GM19438 (cell line): ENCODE results near the gene ILK.

ENCODE experiments used
- ATAC-seq: cut with Tn5 transposase; IDR thresholded peaks from one replicate; pipeline ENCODE4 v1.9.1; 2021; ENCODE audit warnings: low read depth; ENCODE audit not compliant: unreplicated experiment

Gene ILK

DNA sequence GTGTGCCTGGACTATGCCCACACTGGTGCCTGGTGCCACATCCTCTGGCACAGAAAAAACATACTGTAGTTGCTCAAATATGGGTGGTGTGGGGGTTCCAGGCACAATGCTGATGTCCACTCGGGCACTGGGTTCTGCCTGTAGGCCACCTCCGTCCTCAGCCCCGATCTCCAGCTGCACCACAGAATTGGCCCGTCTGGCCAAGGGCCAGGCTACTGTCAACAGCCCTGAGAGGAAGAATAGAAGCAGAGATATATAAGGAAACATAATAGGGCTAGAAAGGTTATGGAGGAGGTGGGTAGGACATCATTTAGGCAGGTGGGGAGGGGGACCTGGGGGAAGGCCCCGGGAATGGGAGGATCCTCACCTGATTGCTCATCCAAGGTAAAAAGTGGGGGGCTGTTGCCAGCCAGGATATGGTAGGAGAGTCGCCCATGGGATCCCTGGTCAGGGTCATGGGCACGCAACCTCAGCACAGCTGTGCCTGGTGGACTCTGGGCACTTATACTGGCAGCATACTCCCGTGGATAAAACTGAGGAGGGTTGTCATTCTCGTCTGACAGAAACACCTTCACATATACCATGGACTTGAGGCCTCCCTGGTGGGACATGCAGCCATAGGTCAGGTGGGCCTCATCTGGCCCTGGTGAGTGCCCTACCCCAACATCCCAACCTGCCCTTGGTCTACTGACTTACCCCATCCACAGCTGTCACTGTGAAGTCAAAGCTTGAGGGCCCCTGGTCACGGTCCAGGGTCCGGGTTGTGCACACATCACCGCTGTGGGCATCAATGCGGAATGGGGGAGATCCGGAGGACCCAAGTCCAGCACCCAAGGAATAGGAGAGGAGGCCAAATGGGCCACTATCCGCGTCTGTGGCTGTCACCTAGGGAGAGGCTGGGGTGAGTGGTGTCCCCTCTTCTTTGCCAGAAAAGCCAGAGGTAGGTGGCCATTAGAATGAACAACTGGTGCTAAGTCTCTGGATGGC, 30.1 kb downstream of the ILK start:
- ATAC-seq: no peak

DNA sequence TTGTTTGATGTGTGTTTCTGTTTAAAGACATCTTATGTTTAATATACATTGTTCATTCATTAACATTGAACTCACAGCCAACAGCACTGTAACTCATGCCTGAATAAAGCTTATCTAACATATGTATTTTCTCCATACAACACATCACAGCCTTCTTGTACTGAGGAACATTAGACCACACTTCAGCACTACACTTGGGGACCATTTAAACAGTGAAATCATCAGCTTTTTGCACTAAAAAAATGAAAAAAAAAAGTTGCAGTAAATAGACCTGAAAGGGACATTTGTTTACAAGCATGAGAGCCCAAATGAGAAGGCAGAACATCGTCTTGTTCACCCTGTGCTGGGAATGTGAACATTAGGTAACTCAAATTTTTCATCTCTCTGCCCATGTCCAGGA, 31.0 kb downstream of the ILK start:
- no peak for ATAC-seq

DNA sequence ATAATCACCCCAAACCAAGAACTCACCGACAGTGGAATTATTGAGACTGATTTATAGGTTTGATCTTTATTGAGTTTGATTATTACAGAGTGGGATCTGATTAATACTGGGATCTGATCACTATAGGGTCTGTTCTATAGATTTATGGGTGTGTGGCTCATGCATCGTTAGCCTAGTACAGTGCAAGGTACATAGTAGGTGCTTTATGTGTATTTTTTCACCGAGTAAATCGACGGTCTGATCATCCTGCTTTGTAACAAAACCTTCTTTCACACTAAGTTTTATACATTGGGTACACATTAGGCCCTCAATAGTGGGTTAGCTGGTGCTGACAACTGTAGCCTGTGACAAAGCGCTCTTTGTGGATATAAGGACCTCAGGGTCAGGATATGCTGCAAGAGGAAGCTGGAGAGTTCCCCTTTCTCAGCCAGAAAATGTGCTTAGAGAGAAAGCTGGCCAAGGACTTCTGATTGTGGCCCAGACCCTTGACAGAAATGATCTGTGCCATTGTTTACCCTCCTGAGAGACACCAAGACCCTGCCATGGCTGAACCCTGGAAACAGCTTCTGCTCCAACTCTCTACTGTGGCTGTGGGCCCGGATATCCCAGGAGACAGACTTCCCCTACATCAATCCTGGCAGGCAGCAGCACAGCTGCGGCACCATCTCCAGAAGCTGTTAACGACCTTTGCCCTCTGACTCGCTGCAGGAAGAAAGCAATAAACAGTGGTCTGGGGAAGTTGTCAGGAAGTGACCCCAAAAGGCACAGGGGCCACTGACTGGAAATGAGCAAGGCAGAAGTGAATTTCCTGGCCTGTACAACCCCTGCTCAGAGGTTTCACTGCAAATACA, 31.7 kb downstream of the ILK start:
- no peak for ATAC-seq

DNA sequence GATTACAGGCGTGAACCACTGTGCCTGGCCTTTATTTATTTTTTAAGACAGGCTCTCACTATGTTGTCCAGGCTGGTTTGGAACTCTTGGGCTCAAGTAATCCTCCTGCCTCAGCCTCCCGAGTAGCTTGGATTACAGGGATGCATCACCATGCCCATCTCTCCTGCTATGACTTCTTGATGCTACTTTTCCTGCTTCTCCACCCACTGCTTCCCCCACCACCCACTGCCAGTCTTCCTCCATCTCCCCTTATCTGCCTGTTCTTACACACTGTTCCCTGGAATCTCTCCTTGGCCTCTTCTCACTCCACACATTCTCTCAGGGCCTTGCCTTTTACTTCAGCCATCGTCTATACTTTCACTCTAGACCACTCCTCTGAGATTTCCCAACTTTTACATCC, 32.9 kb downstream of the ILK start:
- no peak for ATAC-seq

DNA sequence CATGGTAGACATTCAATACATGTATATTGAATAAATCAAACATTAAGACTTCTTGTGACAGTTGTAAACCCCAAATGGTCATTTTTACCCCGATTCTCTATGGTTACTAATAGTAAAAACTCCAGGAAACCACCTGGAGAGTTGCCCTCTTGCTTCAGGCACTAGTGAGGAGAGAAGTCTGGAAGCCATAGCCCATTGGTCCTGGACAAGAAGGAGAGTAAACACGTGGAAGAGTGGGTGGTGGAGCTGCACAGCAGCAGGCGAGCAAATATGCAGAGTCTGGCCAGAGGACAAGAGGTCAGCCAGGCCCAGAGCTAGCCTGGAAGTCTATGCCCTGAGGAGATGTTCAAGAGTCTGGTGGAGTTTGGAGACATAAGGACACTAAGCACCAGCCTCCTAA, 34.3 kb downstream of the ILK start:
- ATAC-seq: no peak

DNA sequence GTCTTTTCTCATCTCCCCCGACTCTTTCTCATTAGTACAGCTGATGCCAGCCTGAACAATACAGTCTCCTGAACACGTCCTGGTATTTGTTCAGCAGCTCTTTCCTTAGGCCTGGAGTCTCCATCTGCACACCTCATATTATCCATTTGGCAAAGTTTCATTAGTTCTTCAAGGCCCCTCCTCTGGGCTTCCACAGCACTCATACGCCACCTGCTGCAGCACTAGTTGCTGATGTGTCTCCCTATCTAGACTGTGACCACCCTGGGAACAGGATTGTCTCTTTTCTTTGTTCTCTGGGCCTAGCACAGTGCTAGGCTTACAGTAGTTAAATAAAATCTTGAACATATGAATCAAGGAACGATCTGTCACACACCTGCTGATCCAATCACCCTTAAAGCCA, 34.9 kb downstream of the ILK start:
- no peak for ATAC-seq

DNA sequence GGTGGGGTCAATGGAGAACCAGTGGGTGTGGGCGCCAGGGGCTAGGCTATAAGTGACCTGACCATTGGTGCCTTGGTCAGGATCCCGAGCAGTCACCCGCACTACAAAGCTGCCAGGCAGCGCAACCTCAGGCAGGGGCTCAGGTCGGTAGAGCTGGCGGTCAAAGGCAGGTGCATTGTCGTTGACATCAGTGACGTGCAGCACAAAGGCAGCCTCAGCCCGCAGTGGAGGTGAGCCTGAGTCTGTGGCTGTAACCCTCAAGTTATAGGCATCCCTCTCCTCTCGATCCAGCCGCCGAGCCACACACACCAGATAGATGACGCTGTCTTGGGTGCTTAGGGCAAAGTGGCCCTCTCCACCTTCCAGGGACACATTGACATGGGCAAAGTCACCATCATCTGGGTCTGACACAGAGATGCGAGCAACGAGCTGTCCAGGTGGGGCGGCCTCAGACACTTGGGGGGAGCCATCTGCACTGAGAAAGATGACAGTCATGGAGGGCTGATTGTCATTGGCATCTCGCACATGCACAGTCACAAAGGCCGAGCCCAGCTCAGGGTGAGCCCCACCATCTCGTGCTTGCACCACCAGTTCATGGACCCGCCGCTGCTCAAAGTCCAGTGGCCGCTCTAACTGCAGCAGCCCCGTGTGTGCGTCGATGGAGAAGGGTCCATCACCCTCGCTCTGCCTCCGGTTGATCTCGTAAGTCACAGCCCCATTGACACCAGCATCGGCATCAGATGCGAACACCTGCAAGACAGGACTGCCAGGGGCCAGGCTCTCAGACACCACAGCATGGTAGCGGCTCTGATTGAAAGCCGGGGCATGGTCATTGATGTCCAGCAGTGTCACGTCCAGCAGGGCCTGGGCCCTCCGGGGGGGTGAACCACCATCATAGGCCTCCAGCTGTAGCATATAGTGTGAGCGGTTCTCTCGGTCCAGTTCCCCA, 36.7 kb downstream of the ILK start:
- no peak for ATAC-seq

DNA sequence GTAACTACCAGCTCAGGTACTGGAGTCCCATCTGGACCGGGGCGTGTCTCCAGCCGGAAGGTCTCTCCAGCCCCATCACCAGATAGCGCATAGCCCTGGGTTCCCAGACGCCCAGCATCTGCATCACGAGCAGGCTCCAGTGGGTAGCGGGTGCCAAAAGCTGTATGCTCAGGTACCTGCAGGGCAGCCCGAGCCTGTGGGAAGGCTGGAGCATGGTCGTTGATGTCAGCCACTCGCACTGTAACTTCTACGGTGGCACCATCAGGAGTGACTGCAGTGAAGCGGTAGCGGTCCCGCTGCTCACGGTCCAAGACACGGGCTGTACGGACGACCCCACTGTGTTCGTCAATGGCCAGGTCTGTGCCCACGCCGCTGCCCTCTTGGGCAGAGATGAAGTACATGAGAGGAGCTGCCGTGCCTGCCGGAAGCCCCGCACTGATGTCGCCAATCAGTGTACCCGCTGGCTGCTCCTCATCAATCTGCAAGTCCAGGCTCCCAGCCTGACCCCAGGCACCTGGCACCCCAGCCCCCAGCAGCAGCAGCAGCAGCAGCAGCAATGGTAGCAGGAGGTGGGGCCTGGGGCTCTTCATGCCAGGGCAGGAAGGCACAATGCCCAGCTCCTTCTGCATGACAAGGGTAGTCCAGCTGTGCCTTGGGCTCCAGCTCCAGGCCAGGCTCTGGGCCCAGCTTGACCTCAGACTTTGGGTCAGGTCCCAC, 37.6 kb downstream of the ILK start:
- no peak for ATAC-seq

DNA sequence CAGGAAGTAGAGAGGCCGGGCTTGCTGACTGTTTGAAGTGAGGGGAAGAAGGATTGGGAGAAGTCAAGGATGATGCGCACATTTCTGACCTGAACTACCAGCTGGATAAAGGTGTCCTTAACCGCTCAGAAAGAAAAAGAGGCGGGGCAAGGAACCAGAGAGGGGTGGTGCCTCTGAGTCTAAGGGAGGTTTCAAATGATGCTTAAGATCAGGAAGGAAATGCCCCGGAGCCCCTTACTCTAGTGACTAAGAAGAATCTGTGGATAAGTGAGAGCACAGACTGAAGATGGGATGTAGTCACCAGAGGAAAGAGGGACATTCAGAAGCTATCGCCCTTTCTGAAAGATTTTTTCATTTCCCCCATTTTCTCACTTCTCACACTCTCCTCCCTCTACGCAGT, 39.4 kb downstream of the ILK start:
- no peak for ATAC-seq

DNA sequence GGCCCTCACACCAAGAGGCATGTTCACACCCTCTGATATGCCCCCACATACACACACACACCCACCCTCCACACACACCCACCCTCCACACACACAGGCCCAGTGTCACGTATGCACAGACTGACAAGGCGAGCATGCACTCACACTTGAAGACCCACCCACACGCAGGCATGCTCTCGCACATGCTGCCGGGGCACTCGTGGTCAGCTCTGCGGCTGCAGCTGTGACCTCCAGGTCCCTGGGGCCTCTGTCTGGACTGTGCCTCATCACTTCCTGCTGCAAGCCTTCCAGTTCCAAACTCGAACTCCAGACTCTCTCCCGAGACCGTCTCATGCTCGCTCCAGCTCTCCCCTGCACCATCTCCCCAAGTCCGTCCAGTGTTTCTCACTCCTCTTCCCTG, 42.5 kb downstream of the ILK start:
- ATAC-seq: no peak

DNA sequence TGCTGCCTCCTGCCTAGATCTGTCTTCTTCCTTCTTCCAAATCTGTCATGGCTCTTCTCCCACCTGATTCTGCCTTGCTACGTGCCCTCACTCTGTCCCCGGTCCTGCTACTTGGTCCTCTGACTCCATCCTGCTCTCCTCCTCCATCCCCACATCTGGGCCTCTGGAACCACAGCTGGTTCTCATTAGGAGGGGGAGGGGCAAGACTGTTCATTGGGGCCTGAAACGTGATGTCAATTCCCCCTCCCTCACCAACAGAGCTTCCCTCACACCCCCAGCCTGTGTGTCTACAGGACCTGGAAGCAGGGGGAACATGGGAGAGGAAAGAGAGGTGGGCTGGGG, 43.0 kb downstream of the ILK start:
- ATAC-seq: no peak

DNA sequence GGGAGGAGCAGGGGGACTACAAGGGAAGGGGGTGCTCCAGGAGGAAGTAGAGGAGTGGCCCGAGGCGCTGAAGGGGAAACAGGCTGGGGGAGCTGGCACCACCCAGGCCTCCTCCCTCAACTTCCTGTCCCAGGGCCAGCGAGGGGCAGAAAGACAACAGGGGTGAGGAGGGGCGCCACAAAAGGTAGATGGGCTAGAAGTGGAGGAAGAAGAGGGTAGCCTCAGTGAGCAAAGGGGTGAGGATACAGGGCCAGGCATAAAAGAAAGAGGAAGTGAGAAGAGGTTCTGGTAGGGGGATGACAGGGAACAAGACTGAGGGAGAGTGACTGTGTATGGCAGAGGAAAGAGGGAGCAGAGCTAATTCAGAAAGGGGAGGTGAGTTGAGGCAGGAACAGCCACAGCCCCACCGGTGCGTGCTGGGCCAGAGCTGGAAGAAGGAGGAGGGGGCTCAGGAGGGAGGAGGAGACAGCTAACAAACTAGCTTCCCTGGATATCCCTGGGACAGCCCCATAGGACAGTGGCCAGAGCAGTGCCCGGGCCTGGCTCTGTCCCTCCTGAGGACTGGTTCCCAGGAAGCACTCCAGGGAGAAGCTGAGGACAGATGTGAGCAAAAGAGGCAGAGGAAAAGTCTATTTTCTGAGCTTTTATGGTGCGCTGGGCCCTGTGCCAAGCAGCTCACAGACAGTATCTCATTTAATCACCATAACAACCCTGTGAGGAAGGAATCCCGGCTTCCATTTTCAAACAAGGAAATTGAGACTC, 43.5 kb downstream of the ILK start:
- ATAC-seq: peak; percentile 98

DNA sequence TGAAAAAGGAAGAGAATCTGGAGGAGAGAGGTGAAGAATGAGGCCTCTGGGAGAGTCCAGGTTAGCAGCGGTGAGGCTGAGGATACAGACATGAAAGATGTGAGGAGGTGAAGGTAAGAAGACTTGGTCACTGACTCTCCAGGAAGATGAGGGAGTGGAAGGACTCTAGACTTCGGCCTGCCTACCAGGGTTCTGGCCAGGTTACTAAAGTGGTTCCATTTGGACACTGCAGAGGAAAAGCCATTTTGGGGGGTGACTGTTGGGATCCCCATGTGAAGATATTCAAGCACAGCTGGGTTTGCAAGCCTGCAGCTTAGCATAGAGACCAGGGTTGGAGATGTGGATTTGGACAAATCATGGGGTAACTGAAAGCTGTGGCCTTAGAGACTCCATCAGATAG, 44.3 kb downstream of the ILK start:
- ATAC-seq: no peak

DNA sequence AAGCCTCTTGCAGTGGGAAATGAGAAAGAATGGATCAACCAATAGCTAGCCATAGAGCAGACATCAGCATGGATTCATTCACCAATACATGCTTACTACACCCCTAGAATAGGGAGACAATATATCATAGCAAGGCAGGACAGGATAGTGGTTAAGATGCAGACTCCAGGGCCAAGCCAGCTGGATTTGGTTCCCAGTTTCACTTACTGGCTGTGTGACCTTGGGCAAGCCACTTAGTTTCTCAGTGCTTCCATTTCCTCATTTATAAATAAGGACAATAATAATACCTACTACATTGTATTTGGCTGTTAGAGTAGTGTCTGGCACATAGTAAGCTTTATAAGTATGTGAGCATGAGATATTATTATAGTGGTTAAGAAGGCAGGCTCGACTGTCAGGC, 44.9 kb downstream of the ILK start:
- no peak for ATAC-seq

DNA sequence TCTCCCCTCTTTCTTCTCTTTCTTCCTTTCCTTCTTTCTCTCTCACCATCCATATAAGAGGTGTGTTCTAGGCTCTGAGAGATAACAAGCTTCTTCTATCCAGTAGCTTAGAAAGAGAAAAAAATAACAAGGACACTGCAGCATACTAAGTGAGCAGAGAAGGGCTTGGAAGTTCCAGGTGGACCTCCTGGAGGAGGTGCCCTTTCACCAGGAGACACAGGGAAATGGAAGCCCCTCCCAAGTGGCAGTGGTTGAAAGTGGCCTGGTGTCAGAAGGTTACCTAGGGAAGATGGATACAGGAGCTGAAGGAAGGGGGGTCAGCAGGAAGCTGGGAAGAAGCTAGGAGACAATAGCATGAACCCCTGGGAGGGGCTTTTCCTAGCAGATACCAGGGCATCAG, 46.5 kb downstream of the ILK start:
- ATAC-seq: no peak

DNA sequence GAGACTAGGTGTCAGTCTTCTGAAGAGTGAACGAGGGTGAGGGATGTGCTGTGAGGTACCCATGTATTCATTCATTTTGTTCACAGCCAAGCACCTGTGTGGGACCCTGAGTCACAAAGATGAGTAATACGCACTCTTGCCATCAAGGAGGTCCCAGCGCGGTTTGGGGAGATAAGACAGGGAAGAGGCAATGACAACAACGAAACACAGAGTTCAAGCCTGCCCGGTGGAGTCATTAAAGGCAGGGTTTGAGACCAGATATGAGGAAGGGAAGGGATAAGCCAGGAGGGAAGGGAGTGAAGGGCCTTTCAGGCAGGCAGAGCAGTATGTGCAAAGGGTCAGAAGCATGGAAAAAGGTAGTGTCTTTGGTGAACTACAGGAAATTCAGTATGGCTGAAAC, 47.4 kb downstream of the ILK start:
- ATAC-seq: no peak

DNA sequence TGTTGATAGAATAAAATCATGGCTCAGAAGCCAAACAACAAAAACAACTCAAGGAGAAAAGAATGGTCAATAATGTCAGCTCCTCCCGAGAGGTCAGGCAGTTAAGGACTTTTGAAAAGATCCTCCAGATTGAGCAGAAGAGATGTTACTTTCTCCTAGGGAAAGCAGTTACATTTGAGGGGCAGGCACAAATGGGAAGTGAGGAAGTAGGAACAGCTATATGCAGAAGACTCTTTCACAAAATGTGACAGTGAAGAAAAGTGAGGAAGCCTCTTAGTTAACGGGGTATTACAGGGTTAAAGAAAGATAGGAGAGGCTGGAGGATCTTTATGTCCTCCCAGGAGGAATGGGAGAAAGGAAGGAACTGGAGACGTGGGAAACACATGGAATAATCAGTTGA, 48.6 kb downstream of the ILK start:
- no peak for ATAC-seq

DNA sequence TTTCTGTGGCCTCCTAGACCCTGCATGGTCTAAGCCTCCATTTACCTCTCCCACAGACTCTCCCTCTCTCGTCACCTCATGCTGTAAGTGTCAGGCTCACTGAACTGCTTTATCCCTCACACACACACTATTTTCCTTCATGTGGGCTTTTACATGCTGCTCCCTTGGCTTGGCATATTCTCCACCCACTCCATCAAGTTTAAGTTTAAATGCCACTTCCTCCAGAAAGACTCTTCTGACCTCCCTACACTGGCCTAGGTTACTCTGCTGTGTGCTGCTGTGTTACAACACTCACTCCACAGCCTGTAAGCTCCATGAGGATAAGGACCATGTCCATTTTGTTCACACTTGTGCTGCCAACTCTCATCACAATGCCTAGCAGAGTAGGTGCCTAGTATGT, 49.5 kb downstream of the ILK start:
- no peak for ATAC-seq

DNA sequence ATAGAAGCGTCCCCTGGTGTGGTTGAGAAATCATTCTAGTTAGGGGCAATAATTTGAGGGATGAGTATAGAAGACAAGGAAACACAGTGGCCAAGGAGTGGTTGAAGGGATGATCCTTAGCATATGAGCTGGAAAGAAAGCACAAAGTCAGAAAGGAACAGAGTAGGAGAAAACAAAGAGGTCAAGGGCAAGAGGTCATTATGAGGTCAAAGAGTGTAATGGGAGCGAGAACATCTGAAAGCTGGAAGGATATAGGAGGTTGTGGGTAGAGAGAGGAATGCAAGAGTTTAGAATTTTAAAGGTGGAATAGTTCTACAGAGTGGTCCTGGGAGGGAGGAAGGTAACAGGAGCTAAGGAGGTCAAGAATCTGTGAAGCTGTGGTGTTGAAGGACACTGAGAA, 50.1 kb downstream of the ILK start:
- ATAC-seq: no peak
